ENCODE data around the gene PLAC8. TPM values are rescaled to one million over a fixed set of nuclear protein-coding genes. Genes with fewer than 3 reads are reported as not detected.
"Not testable (repeated sequence)": the region's sequence is repeated elsewhere in the genome, so short reads cannot be mapped to it uniquely, and the experiment has no call there.

PLAC8 gene
- polyA plus RNA-seq, 1 donor: 1.6 TPM

GRCh38 chr4:83112231-83112630 lies 2.3 kb downstream of the PLAC8 start:
- no peak for DNase-seq (ENCODE audit: low read depth)

DNA sequence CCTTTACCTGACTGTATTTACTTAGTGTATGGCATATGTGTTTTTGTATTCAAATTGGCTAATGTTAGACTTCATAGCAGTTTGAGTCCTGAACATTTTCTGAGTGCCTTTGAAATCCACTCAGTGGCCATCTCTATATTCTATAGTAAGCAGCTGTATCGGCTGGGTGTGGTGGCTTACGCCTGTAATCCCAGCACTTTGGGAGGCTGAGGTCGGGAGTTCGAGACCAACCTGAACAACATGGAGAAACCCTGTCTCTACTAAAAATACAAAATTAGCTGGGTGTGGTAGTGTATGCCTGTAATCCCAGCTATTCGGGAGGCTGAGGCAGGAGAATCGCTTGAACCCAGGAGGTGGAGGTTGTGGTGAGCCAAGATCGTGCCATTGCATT lies 2.8 kb downstream of the PLAC8 start:
- not testable (repeated sequence) for DNase-seq (ENCODE audit: low read depth)

DNA sequence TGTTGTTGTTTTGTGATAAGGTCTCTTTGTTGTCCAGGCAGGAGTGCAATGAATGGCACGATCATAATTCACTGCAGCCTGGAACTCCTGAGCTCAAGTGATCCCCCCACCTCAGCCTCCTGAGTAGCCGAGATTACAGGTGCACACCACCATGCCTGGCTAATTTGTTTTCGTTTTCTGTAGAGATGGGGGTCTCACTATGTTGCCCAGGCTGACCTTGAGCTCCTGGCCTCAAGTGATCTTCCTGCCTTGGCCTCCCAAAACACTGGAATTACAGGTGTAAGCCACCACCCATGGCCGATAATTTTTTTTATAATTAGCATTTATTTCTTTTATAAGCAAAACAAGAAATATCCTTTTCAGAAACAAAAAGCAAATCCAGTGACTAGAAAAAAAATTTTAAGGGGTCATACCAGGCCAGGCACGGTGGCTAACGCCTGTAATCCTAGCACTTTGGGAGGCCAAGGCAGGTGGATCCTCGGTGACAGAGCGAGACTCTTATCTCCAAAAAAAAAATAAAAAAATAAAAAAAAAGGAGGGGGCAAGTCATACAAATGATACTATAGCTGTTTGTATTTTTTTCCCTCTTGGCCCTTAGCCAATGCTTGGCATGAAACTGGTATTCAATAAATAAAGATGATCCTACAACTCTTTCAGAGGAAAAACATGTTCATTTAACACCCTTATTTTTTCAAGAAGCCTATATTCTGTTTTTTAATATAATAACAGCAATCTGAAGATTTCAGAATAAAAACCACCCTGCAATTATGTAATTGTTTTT lies 3.4 kb downstream of the PLAC8 start:
- DNase-seq (ENCODE audit: low read depth): no peak

DNA sequence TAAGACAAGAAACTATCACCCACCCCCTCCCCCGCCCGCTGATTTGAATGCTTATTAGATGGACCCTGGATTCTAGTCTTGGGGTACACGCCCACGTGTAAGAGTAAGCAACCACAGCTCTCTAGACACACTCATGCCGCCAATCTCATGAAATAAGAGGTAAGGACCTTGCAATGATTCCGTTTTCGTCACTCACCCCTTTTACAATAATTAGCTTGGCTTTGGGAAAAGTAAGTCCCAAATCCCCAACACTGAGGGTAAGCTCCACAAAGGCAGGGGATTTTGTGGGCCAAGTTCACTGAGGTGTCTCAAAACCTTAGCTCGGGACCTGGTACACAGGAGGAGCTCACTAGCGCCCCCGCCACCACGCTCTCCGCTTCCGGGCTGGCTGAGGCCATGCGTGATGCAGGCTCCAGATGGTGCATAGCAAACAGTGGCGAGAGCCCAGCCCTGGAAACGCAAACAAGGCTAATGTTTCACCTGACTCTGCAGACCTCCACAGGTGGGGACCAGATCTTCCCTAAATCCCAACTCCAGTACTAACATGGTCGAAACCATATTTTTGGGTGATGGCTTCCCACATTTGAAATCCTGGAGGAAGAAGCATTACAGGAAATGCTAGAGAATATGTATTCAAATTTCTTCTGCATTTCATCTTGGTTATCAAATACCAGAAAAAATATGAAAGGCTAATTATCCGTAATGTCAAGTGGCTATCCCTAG lies 4.1 kb downstream of the PLAC8 start:
- no peak for DNase-seq (ENCODE audit: low read depth)

- DNase-seq (ENCODE audit: low read depth): no peak
Measured at GRCh38 chr4:83109480-83110222, 4.9 kb downstream of the PLAC8 start.

- no peak for DNase-seq (ENCODE audit: low read depth)
Measured at GRCh38 chr4:83108101-83108861, 6.2 kb downstream of the PLAC8 start.

DNA sequence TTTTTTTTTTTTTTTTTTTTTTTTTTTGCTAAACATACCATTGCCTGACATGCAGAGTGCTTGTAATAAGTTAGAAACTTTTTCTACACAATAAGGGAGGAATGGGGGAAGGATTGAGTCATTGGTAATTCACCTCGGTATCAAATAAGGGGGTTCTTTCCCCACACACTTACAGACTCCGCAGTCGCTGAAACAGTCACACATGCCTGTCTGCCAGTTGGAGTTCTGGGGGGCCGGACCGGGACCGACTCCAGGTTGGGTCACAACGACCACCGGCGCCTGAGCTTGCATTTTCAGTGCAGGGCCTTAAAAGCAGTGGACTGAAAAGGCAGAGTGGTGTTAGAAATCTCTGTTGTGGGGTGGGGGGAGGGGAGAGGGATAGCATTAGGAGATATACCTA lies 6.9 kb downstream of the PLAC8 start:
- DNase-seq (ENCODE audit: low read depth): no peak

GRCh38 chr4:83104991-83105390 lies 9.5 kb downstream of the PLAC8 start:
- DNase-seq (ENCODE audit: low read depth): no peak

DNA sequence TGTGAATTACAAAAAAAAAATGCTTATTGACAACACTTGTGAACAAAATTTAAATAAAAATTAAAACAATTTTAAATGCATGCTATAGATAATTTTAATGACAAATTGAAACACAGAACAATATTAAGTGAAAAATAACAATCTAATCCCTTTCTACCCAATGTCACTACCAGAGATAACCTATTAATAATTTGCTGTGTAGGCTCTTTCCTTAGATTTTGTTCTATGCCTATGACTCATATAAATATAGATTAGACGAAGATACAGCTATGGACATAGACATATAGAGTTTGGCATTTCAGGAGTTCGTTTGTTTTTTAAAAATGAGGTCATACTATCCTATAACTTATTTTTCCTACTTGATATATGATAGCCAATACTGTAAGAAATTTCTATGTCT lies 18.1 kb downstream of the PLAC8 start:
- no peak for DNase-seq (ENCODE audit: low read depth)

DNA sequence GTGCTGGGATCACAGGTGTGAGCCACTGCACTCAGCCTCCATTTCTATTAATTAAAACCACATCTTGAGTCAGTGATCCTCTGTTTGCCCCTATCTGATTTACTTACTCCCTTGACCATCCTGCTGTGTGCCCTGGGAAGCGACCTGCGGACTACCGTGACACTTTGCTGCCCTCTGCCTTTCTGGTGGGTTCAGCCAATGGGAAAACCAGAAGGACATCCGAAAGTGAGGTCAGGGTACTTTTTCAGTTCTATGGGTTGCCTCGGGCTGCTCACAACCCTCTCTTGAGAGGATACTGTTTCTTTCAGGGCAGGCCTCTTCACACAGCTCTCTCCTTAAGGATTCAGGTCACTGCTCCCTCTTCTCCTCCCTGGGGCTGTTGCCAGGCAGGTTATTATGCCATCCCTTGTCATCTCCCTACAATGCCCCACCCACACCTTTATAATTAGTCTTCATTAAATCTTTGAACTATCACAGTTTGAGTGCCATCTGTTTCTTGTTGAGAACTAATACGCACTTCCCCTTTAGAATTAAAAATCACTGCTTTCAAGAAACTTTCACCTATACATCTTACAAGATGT lies 21.4 kb downstream of the PLAC8 start:
- DNase-seq (ENCODE audit: low read depth): no peak

- DNase-seq (ENCODE audit: low read depth): no peak
Measured at GRCh38 chr4:83089410-83090157, 24.9 kb downstream of the PLAC8 start.

GRCh38 chr4:83084956-83085355 lies 29.6 kb downstream of the PLAC8 start:
- DNase-seq (ENCODE audit: low read depth): not testable (repeated sequence)

GRCh38 chr4:83083925-83084475 lies 30.5 kb downstream of the PLAC8 start:
- DNase-seq (ENCODE audit: low read depth): no peak

GRCh38 chr4:83082777-83083176 lies 31.8 kb downstream of the PLAC8 start:
- DNase-seq (ENCODE audit: low read depth): no peak

- DNase-seq (ENCODE audit: low read depth): no peak
Measured at GRCh38 chr4:83080561-83080960, 34.0 kb downstream of the PLAC8 start.

- no peak for DNase-seq (ENCODE audit: low read depth)
Measured at GRCh38 chr4:83075311-83076095, 39.0 kb downstream of the PLAC8 start.

GRCh38 chr4:83074783-83075182 lies 39.7 kb downstream of the PLAC8 start:
- not testable (repeated sequence) for DNase-seq (ENCODE audit: low read depth)

DNA sequence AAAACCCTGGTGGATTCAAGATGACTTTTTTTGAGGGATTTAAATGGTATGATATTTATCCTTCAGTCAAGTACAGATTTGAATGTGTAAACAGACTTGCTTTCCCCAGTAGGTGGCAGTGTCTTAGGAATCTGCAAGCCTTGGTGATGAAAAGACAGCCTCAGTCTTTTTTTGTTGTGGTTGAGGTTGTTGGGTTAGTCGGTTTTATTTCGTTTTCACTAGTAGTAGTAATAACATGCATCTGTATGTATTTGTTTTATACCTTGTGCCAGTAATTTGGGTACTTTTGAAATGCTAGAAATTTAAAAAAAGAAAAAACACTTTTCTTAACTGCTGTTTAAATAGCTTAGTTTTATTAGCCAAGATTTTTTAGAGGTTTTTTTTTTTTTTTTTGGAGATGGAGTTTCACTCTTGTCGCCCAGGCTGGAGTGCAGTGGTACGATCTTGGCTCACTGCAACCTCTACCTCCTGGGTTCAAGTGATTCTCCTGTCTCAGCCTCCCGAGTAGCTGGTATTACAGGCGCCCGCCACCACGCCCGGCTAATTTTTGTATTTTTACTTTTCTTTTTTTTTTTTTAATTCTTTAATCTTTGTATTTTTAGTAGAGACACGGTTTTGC lies 40.3 kb downstream of the PLAC8 start:
- peak; percentile 24 for DNase-seq (ENCODE audit: low read depth)

GRCh38 chr4:83071116-83071515 lies 43.4 kb downstream of the PLAC8 start:
- no peak for DNase-seq (ENCODE audit: low read depth)
